Activated T-cell treated with anti-CD3 and anti-CD28 coated beads, Interleukin-2, amount 50 U/mL, for 1 hour (primary cell): ENCODE results near the gene CLASP1.

ENCODE experiments used
- DNase-seq: peaks from one replicate; pipeline ENCODE4 v3.0.0-alpha.2; 2020

The CLASP1 gene

DNA sequence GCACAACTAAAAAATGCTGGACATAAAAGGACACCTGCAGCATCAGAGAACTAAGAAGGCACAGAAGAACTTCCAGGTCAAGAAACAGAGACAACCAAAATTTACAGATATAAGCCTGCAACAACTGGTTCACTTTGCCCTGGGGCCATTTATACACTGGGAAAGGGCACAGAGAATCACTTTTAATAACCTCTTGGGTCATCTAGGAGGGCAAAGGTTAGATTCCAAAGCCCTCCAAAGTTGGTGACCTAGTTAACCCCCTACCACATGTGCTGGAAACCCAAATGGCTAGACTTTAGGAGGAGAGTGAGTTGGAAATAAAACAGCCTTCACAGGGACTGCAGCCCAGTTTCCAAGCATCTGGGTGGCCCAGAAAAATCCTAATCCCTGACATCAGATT is 115.3 kb downstream of the CLASP1 start:
- DNase-seq = no peak

DNA sequence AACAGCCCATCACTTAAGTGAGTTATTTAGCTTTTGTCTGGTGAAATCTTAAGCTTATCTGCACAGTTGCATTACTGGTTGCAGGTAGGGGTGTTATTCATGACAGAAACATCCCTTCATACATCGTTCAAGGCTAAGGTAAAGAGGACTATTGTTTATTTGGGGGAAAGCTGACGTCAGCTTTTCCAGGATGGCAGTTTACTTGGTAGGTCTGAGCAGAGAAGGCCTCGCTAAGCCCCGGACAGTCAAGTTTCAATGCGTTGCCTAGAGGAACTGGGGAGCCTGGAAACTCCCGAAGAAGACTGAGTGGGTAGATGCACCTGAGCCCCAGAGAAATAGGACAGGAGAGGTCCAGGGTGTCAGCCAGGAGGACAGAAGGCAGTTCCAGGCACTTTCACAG is 116.4 kb downstream of the CLASP1 start:
- DNase-seq = no peak

DNA sequence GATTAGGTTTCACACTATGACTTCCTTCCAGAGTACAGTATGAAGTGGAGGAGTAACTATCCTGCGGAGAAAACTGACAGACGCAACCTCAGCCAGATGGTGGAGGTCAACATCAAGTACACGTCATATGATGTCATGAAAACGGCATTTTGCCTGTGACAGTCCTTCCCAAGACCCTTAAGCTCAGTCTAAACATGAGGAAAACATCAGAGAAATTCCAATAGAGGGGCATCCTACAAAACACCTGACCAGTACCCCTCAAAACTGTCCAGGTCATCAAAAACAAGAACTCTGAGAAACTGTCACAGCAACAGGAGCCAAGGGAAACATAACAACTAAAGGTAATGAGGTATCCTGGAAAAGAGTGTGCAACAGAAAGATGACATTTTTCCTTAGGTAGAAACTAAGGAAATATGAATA is 116.9 kb downstream of the CLASP1 start:
- DNase-seq = no peak

DNA sequence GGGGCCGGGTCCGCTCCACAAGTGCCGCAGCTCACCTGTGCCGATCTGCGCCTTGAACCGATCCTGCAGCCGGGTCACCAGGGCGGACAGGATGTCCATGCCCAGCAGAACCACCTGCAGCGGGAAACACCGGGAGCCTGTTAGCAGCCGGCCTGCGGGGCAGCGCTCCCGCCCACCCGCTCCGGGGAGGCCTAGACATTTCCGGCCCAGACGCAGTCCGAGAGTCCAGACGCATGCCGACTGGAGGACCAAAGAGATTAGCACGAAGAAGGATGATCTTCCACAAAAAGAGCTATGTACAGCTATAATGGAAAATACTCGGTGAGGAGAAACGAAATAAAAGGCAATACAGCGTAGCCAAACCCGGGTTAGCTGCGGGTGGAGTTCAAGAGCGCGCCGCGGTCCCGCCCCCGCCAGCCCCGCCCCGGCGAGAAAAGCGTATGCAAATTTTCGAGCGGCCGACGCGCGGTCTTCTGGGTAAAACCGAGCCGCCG is 119.0 kb downstream of the CLASP1 start:
- DNase-seq = no peak

DNA sequence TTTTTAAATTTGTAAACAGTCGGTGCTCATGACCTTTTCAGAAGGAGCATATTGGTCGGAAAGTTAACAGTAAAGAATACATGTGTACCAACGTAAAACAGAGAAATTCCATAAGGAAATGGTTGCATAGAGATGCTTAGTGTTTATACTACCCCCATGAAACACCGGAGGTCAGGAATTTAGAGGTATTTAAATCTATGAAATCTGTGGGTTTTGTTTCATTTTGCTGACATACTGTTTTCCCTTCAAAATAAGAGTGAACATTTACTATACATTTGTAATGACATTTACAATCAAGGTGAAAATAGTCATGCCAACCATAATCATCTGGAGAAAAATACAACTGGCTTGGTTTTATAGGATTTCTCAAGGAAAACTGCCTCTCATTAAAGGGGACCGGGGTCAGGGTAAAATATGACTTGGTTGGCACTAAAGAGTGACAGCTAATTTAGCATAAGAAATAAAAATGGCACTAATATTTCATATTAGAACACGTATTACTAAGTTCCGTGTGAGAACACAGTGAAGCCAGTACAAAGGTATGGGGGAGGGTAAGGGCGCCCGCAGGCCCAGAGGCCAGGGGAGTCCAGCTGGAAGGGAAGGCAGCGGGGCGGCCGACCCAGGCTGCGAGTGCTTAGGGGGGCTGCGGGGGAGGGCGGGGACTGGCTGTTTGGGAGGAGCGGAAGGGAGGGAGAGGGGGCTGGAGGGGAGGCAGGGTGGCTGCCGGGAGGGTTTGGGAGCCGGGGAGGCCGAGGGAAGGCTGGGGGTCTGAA is 119.6 kb downstream of the CLASP1 start:
- DNase-seq = no peak

DNA sequence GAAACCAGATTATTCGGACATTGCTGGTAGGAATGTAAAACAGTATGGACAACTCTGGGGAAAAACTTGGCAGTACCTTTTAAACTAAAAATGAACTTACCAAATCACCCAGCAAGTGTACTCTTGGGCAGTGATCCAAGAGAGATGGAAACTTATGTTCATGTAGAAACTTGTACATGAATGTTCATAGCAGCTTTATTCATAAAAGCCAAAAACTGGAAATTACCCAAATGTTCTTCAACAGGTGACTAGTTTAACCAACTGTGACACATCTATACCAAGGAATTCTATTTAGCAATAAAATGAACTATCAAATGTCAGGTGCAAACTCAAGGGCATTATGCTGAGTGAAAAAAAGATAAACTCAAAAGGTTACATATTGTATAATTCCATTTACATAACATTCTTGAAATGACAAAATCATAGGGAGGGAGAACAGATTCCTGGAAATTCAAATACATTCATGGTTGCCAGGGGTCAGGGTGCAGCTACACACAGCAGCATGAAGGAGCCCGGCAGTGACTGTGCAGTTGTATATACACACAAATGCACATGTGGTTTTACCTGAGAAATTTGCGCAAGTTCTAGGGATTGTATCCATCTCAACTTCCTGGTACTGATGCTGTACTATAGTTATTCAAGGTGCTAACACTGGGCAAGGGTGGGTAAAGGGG is 122.1 kb downstream of the CLASP1 start:
- no peak for DNase-seq

DNA sequence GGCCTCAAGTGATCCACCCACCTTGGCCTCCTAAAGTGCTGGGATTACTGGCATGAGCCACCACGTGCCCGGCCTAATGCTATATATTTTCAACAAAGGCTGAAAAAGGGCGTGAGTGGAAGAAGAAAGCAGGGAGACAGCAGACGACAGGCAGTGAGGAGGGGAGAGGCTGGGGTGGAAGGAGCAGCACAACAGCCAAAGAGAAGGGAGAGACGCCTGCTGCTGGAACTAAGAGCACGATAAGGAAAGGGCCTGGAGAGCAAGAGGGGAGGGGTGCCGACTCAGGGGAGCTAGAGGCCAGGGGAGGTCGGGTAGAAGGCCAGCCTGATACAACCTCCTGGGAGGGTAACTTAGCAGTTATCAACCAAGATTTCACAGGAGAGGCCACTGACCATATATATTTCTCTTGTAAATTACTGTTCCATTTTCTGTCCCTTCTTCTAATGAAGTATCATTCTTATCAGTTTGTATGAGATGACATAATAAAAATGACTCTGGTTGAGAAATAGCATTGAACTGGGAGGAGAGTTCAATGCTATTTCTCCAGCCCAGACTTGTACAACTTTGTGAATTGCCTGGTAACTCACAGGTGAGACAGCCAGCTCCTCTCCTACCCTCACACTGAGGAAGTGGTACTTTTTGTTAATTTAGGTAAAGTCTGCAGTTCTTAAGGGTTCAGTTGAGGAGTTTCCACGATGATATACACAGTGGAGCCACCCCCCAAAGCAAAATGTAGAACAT is 124.4 kb downstream of the CLASP1 start:
- no peak for DNase-seq

DNA sequence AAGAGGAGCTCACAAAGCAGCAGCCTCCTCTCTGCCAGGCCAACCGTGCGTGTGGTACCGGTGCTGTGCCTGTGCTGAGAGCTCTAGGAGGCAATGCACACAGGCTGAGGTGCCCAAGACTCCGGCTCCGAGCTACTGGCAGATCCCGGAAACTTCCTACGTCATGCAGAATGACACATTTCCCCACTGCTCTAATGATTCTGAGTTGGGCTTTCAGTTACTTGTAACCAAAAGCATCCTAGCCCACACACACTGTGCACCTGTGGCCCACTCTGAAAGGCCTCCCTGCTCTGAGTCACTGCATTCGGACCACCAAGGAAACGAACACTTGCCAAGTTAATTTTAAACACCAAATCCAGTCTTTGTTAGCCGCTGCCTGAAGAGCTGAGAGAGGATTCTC is 127.9 kb downstream of the CLASP1 start:
- DNase-seq = no peak

DNA sequence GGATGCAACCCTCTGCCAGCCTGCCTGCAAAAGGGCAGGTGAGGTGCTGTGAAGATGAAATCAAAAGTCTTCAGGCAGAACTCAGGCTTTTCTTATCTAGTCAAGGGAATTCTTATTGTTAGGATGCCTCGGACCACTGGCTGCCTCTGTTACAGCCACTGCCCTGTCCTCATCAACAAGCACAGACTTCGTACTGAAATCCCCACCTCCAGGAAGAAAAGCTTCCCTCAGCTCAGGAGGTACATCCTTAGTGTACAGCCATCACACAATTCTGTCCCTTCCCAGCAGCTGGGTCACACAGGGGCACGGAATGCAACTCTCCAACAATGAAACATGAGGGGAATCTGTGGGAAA is 128.6 kb downstream of the CLASP1 start:
- no peak for DNase-seq

DNA sequence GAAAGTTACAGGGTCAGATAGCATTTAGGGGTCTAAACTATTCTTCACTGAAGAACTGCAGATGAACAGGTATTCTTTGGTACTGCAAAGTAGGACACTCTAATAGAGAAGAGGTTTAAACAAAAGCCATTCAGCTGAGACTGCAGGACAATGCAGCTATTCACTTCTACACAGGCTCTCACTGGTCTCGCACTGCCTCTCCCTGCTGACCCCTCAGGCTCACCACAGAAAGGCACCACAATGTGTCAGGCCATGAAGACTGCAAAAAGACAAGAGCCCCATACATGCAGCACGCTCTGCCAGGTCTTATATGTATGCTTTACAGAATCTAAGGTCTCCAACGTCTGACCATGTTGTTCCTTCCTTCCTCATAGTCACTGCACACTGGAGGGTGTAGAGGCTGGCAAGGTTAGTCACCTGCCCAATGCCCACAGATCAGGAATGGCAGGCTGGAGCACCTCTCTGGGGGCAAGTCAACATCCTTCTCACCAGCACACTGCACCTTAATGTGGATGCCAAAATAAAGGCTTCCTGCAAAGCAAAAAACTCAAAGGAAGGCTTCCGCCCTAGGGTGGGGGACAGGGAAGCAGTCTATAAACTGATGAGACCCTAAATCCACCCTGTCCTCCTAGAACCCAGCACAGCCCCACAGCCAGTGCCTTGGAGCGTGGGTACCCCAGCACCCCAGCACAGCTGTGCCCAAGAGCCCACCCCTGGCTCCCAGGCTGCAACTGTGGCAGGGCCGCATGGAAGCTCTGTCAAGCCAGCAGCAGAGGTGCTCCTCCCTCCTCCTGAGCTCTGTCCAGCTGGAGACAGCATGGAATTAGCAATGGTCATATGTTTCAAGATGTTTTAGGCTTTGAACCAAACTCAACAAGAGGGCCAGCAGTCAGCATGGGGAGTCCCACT is 129.3 kb downstream of the CLASP1 start:
- DNase-seq = no peak

DNA sequence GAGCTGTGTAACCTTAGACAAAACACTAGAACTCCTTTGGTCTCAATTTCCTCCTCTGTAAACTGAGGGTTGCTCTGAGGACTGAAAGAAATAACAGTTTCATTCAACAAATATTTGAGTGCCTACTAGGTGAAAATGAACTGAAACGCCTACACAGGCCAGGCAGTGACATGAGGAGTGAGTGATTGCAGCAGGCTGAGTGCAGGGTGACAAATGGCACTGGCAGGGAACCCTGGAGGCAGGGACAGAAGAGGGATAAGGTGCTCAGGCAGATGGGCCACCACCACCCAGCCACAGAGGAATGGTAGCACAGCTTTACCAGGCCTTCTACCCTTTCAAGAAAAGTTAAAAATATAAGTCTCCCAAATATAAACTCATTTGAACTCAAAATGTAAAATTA is 130.1 kb downstream of the CLASP1 start:
- DNase-seq = no peak

DNA sequence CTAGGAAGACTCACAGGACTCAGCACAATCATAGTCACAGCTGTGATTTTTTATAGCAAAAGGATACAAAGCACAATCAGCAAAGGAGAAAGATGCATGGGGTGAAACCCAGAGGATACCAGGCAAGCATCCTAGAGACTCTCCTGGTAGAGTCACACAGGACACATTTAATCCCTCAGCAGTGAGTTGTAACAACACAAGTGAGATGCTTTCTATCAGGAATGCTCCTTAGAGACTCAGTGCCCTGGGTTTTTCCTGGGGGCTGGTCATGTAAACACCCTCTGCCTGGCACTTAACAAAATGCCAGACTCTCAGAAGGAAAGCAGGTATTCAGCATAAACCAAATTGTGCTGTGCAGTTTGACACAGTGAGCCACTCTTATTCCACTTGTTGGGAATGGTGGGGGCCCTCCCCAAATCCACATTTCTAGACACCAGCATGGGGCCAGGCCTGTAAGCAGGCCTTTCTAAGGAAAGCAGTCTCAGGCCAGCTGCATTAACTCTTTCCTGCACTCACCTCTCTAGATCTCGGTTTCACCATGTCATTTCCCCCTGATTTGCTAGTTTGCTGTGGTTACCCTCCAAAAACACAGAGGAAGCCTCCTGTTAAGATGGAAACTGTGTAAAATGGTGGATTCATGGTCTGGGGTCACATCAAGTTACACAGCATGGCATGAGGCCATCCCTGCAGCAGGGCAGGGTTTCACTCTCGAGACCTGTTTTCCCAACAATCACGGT is 135.5 kb downstream of the CLASP1 start:
- DNase-seq = no peak

DNA sequence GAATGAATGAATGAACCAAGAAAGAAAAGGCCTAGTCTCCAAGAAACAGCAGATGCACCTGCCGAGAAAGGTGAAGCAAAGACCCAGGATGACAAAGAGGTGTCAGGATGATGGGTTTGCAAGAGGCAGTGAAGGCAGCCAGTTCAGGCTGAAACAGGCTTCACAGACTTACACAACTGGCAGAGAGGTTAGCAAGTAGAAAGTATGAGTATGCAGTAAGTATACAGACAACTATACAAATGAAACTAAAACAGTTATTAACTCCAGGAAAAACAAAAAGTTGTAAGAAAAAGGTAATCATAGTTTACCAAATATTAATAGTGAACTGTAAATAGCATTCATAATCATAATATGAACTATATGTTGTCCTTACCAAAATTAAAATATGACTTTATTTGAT is 138.4 kb downstream of the CLASP1 start:
- no peak for DNase-seq

DNA sequence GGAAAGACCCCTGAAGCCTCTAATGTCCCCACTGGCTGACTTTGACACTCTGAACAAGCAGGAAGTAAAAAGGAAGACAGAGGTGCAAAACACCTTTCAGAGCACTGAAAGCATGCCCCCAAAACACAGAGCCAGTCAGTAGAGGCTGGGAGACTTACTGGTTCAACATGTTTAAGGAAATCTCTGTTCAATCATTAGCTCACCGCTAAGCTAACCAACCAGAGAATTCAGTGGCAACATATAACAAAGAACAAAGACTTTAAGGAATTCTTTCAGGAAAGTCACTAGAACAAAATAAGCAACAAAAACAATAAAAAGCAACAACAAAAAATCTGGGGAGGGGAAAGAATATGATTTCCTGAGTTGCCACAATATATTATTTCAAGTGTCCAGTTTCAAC is 142.6 kb downstream of the CLASP1 start:
- DNase-seq = no peak

DNA sequence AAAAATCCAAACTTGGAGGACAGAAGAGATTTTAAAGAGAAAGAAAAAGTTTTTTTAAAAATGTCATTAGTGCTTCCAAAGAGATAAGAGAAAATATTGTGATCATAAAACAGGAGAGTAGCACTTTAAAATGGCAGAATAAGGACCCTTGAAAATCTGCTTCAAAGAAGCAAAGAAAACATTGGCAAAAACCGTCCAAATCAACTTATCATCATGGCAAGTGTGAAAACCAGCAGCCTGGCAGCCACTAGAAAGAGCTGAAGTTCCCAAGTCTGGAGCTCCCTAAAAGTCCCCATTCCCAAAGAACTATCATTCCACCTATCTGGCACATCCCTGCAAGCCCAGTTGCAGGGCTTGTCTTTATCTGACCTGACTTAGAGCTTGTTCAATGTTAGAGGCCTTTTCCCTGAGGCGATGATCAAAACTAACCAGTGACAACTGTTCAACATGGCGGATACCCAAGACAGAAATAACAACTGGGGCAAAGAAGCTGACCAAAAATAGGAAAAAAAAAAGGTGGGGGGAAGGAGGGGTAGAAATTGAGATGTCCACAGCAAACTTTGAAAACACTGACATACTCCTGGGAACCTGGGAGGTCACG is 143.2 kb downstream of the CLASP1 start:
- DNase-seq = no peak

DNA sequence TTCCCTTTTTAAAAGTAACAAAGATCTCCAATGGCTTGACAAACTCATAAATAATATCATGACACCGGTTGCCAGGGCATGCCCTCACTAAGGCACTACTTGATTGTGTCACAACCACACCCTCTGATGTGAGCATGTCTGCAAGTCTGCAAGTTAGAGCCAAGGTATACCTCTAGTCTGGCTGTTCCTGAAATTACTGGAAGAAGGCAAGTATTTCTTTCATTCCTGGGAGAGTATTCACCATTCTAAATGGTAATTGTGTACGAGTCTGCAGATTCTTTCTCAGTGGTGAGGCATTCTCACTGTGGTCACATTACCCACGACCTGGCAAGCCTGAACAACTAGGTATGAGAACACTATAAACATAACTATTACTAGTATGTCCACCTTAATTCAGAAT is 144.3 kb downstream of the CLASP1 start:
- DNase-seq = no peak

DNA sequence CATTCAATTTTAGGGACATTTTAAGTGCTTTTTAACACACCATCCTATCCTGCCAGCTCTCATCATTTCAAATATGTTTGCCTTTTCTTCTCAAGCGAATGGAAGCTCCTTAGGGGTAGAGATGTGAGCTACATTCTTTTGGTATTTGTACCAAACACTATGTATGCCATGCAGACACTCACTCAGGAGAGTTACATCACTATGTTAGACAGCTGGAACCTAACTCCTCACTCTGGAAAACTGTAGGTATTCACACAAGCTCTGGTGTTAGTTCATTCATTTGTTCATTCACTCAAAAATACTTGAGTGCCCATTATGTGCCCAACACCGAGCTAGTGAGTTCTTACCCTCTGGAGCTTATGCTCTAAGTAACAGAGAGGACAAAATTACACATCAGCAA is 144.9 kb downstream of the CLASP1 start:
- DNase-seq = no peak

DNA sequence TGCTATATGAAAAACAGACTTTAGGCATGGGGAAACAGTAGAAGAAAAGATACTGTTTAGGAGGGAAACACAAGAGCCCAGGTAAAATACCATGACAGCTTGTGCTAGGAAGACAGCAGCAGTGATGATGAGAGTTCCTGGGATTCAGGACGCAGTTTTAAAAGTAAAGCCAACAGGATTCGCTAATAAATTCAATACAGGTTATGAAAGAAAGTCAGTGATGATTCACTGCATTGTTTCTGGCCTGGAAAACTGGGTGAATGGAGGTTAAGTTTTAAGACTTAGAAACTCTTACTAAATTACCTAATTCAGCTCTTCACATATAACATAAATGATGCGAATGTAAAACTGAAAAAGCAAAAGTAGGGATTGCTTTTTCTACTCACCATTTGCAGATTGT is 146.5 kb downstream of the CLASP1 start:
- no peak for DNase-seq

DNA sequence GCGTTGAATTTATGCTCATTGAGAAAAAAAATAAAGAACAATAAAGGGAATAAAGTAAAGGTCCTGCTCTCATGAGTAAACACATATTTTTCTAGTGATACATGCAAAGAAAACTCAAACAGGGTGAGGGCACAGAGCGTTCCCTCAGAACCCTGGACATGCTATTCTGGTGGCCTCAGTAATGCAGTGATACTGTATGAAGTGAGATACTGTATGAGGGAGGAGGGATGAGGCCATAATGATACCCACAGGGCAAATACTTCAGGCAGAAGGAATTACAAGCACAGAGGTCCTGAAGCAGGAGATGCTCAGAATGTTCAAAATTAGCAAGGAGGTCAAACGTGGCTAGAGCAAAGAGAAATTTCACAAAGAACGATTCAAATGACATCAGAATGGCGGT is 147.0 kb downstream of the CLASP1 start:
- no peak for DNase-seq

DNA sequence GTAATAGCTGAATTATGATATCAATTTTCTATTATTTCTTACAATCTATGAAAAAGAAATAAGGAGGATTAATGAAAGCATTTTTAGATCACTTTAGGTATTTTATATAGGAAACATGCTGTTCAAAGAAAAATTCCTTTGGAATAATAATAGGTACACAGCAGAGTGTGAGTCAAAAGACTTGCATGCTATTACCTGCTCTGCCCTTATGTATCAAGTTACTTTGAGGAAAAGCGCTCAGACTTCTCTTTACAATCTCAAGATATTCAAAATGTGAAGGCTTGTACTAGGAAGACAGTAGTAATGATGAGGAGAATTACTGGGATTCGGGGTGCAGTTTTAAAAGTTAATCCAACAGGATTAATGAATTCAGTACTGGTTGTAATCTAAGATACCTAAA is 147.7 kb downstream of the CLASP1 start:
- no peak for DNase-seq

DNA sequence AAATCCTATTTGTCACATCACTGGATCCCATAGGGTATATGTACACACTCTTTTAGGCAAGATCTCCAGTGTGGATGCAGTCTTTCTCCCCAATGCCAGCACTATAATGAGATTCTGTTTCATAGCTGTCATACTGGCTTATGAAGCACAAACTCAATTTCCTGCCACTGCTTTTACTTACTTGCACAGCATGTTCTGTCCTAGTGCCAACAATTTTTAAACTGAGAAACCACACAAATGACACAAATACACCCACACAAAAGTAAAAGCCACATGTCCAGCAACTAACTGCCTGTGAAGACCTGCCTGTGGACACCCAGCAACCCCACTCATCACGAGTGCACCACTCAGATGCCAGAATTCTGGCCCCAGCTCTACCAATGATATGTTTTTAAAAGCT is 148.2 kb downstream of the CLASP1 start:
- no peak for DNase-seq

DNA sequence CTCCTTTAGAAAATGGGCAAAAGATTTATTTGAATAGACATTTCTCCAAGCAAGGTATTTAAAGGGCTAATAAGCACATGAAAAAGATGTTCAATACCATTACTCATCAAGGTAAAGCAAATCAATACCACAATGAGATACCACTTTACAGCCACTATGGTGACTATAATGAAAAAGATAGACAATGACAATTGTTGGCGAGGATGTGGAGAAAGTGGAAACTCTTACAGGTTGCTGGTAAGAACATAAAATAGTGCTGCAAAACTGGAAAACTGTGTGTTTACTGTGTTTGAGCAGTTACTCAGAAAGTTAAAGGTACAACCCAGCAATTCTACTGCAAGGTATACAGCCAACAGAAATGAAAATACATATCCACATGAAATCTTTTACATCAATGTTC is 150.5 kb downstream of the CLASP1 start:
- no peak for DNase-seq
